Activated T-helper 2 cell treated with anti-CD3 and anti-CD28 coated beads, Interferon-gamma antibody, Interleukin-2, Interleukin-4, amounts not matched to agents 10 μg/mL and 5 μg/mL and 100 μg/mL, durations not matched to agents 14 hours and 24 hours and 36 hours (primary cell): ENCODE measurements around the gene FAM50B. TPM values are rescaled to one million over a fixed set of nuclear protein-coding genes. Genes with fewer than 3 reads are reported as not detected.

Experiments
- DNase-seq: peaks from one replicate; pipeline ENCODE4 v3.0.0; 2021; ENCODE audit warnings: low spot score
- H3K27ac Mint-ChIP-seq: one replicate; pipeline ENCODE4 v1.8.0; 2021; ENCODE audit warnings: mixed read lengths
- H3K27me3 Mint-ChIP-seq: one replicate; pipeline ENCODE4 v1.8.0; 2021; ENCODE audit warnings: low read depth, mixed read lengths
- H3K36me3 Mint-ChIP-seq: one replicate; pipeline ENCODE4 v1.8.0; 2021; ENCODE audit warnings: low read depth, mixed read lengths
- H3K4me1 Mint-ChIP-seq: one replicate; pipeline ENCODE4 v1.8.0; 2021; ENCODE audit warnings: low read depth, mixed read lengths
- H3K4me3 Mint-ChIP-seq: one replicate; pipeline ENCODE4 v1.8.0; 2021; ENCODE audit warnings: low read depth, mild to moderate bottlenecking, moderate library complexity, mixed read lengths
- H3K9me3 Mint-ChIP-seq: one replicate; pipeline ENCODE4 v1.8.0; 2021; ENCODE audit warnings: mixed read lengths
- intact Hi-C: fragments of 100-400 bp; cut with micrococcal nuclease; formaldehyde crosslinking; loops from one replicate; pipeline ENCODE4 v1.15.1; 2023
- total RNA-seq: library from RNA; stranded (reverse); gene quantifications from 2 replicates; pipeline ENCODE4 v1.2.3, GENCODE V29; 2022

FAM50B gene
- total RNA-seq, 1 donor from 2014 or later: 10.0 TPM

- H3K9me3 Mint-ChIP-seq: no peaks in the 10 kb centered on the region
- no peak overlapping the region for H3K4me3 Mint-ChIP-seq
- H3K4me1 Mint-ChIP-seq: peaks cover 15% of the 10 kb centered on the region
- intact Hi-C loops: no loop called here
- H3K36me3 Mint-ChIP-seq: no peaks in the 10 kb centered on the region
- no peak overlapping the region for H3K27ac Mint-ChIP-seq
- H3K27me3 Mint-ChIP-seq: peaks cover 12% of the 10 kb centered on the region
- no peak for DNase-seq
Measured at GRCh38 chr6:3843379-3844096, 5.6 kb upstream of the FAM50B start.

DNA sequence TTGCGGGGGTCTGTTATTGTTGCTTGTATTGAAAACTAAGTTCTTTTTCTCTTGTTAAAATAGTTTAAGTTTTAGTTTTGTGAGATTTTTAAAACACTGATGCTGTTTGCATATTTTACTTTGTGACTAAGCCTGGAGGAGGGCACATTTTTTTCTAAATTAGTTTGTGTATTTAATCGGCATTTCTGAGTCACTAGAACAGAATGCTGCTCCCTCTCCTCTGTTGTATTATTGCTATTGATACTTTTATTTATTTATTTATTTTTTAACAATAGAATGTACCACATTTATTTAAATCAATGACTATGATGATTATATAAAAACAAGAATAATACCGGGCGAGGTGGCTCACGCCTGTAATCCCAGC is 5.1 kb upstream of the FAM50B start:
- H3K4me1 Mint-ChIP-seq: peaks cover 18% of the 10 kb centered on the region
- H3K27me3 Mint-ChIP-seq: peaks cover 12% of the 10 kb centered on the region
- intact Hi-C loops: no loop called here
- H3K36me3 Mint-ChIP-seq: no peaks in the 10 kb centered on the region
- no peak overlapping the region for H3K27ac Mint-ChIP-seq
- H3K9me3 Mint-ChIP-seq: no peaks in the 10 kb centered on the region
- no peak overlapping the region for H3K4me3 Mint-ChIP-seq
- DNase-seq: no peak

DNA sequence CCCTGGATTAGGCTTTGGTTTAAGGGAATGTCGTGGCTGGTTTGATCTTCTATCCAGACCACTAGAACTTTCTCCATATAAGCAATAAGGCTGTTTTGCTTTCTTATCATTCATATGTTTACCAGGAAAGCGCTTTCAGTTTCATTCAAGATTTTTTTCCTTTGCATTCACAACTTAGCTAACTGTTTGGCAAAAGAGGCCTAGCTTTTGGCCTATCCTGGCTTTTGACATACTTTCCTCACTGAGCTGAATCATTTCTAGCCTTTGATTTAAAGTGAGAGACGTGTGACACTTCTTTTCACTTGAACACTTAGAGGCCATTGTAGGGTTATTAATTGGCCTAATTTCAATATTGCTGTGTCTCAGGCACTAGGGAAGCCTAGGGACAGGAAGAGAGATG is 1.7 kb upstream of the FAM50B start:
- Mint-ChIP-seq H3K36me3 (peaks cover 10% of the 10 kb centered on the region), H3K4me3 (peak overlapping the region; percentile 41), H3K4me1 (peaks cover 22% of the 10 kb centered on the region), H3K27ac (peak overlapping the region; percentile 67), H3K27me3 (peaks cover 6% of the 10 kb centered on the region), H3K9me3 (no peaks in the 10 kb centered on the region)
- intact Hi-C loops: loop anchor here (1.0 to 5.0 kb wide), 2 partner anchors 20 to 170 kb away; no protein-coding TSS in a partner anchor
- no peak for DNase-seq

- intact Hi-C loops: loop anchor here (2.0 to 5.0 kb wide), 2 partner anchors 106 to 169 kb away; no protein-coding TSS in a partner anchor
- no peak for DNase-seq
- Mint-ChIP-seq H3K4me1 (peaks cover 22% of the 10 kb centered on the region), H3K36me3 (peaks cover 10% of the 10 kb centered on the region), H3K27me3 (peaks cover 2% of the 10 kb centered on the region), H3K9me3 (no peaks in the 10 kb centered on the region), H3K4me3 (peak overlapping the region; percentile 69), H3K27ac (peak overlapping the region; percentile 67)
Measured at GRCh38 chr6:3848380-3848779, 793 bp upstream of the FAM50B start.

- Mint-ChIP-seq H3K4me1 (peaks cover 22% of the 10 kb centered on the region), H3K36me3 (peaks cover 10% of the 10 kb centered on the region), H3K9me3 (no peaks in the 10 kb centered on the region), H3K27me3 (no peaks in the 10 kb centered on the region), H3K27ac (peak overlapping the region; percentile 70), H3K4me3 (peak overlapping the region; percentile 69)
- intact Hi-C loops: loop anchor here (1.0 to 5.0 kb wide), 3 partner anchors 83 to 167 kb away; no protein-coding TSS in a partner anchor
- no peak for DNase-seq
Measured at GRCh38 chr6:3849681-3850450, 693 bp downstream of the FAM50B start.

DNA sequence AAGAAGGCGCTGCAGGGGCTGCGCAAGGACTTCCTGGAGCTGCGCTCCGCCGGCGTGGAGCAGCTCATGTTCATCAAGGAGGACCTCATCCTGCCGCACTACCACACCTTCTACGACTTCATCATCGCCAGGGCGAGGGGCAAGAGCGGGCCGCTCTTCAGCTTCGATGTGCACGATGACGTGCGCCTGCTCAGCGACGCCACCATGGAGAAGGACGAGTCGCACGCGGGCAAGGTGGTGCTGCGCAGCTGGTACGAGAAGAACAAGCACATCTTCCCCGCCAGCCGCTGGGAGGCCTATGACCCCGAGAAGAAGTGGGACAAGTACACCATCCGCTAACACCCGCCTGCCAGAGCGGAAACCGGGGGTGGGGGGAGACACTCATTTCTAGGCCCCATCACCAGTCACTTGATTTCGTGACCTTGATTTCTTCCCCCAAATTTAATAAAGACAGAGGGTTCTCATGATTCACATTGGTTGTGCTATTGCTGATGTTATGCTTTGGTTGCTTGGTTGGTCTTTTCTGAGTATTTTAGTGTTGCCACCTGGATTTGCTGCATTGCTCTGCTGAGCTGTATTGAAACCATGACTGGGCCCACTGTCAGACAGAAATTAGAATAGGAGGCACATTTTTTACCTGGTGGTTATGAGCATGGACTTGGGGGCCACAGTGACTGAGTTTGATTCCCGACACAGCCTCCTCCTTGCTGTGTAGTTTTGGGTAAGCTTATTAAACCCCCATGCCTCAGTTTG is 1.5 kb downstream of the FAM50B start:
- peaks cover 22% of the 10 kb centered on the region for H3K4me1 Mint-ChIP-seq
- no peaks in the 10 kb centered on the region for H3K27me3 Mint-ChIP-seq
- intact Hi-C loops: no loop called here
- H3K27ac Mint-ChIP-seq: peak overlapping the region; percentile 8
- no peaks in the 10 kb centered on the region for H3K9me3 Mint-ChIP-seq
- no peak for DNase-seq
- peaks cover 10% of the 10 kb centered on the region for H3K36me3 Mint-ChIP-seq
- H3K4me3 Mint-ChIP-seq: peak overlapping the region; percentile 49

DNA sequence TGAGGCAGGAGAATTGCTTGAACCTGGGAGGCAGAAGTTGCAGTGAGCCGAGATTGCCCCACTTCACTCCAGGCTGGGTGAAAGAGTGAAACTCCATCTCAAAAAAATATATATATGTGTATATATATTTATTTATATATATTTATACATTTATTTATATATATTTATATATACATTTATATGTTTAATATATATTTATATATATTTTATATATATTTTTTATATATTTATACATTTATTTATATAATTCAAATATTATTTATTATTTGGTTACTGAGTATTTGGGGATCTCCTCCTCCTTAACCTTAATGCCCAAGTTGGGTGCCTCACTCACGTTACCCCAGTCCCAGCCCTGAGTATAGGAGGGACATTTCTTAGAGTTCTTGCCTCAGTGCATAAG is 2.7 kb downstream of the FAM50B start:
- DNase-seq: no peak
- H3K27ac Mint-ChIP-seq: no peak overlapping the region
- H3K4me1 Mint-ChIP-seq: peaks cover 22% of the 10 kb centered on the region
- peaks cover 5% of the 10 kb centered on the region for H3K27me3 Mint-ChIP-seq
- intact Hi-C loops: no loop called here
- H3K36me3 Mint-ChIP-seq: peaks cover 10% of the 10 kb centered on the region
- no peaks in the 10 kb centered on the region for H3K9me3 Mint-ChIP-seq
- no peak overlapping the region for H3K4me3 Mint-ChIP-seq

GRCh38 chr6:3852391-3852790 is 3.2 kb downstream of the FAM50B start:
- Mint-ChIP-seq H3K36me3 (peaks cover 10% of the 10 kb centered on the region), H3K4me1 (peaks cover 19% of the 10 kb centered on the region), H3K9me3 (no peaks in the 10 kb centered on the region), H3K27me3 (peaks cover 5% of the 10 kb centered on the region), H3K27ac (no peak overlapping the region), H3K4me3 (no peak overlapping the region)
- DNase-seq: no peak
- intact Hi-C loops: no loop called here

- H3K27me3 Mint-ChIP-seq: peaks cover 17% of the 10 kb centered on the region
- peaks cover 1% of the 10 kb centered on the region for H3K4me1 Mint-ChIP-seq
- H3K4me3 Mint-ChIP-seq: no peak overlapping the region
- peaks cover 2% of the 10 kb centered on the region for H3K36me3 Mint-ChIP-seq
- H3K9me3 Mint-ChIP-seq: peaks cover 5% of the 10 kb centered on the region
- no peak for DNase-seq
- H3K27ac Mint-ChIP-seq: no peak overlapping the region
- intact Hi-C loops: no loop called here
Measured at GRCh38 chr6:3855866-3856265, 6.7 kb downstream of the FAM50B start.

DNA sequence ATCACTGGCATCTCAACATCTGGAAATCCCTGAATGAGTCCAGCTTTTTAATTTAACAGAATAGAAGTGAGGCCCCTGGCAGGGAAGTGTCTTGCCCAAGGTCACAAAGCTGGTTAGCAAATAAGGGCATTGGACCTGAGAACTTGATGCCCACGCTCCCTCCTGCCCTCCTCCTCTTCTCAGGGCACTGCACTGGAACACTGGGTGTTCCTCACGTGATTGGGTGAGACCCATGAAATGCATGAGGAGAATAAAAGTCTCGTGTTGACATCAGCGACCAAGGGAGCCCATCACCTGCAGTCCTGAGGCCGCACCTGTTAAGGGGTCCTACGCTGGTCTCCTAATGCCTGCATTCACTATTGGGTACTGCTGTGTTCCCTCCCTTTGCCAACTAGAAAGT is 7.4 kb downstream of the FAM50B start:
- no peaks in the 10 kb centered on the region for H3K4me1 Mint-ChIP-seq
- no peak overlapping the region for H3K27ac Mint-ChIP-seq
- no peak for DNase-seq
- peaks cover 22% of the 10 kb centered on the region for H3K27me3 Mint-ChIP-seq
- no peaks in the 10 kb centered on the region for H3K36me3 Mint-ChIP-seq
- intact Hi-C loops: no loop called here
- H3K9me3 Mint-ChIP-seq: peaks cover 5% of the 10 kb centered on the region
- no peak overlapping the region for H3K4me3 Mint-ChIP-seq

DNA sequence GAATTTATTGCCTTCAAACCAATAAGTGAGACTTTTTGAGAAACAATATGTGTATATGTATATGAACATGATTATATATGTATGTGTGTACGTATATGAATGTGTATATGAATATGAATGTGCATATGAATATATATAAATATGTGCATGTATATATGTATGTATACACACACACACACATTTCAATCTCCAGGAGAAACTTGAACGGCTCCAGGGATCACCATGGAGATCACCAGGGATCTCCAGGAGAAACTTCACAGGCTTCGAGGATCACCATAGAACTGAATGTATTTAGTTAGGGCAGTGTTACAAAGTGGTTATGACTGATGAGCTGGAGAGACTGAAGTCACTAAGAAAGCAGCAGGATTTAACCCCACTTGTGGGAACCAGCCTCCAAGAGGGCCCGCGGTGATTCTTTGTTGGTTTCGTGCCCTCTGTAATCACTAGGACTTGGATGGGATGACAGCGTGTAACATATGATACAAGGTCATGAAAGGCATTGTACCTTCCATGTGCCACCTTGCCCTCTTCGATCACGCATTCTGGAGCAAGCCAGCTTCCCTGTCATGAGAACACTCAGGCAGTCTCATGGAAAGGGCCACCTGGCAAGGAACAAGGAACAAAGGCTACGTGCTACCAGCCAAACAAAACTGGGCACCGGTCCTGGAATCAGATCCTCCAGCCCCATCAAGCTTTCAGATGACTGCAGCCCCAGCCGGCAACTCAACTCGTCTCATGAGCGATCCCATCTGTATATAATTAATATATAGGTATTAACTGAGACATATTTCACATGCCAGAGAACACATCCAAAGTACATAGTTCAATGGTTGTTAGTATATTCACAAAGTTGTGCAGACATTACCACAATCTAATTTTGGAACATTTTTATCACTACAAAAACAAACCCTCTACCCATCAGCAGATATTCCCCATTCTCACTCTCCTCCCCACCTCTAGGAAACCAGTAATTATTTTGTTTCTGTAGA is 8.6 kb downstream of the FAM50B start:
- intact Hi-C loops: no loop called here

More for the DNA sequence above, 8.6 kb downstream of the FAM50B start:
- peaks cover 22% of the 10 kb centered on the region for H3K27me3 Mint-ChIP-seq
- H3K4me3 Mint-ChIP-seq: no peak overlapping the region
- H3K27ac Mint-ChIP-seq: no peak overlapping the region
- H3K9me3 Mint-ChIP-seq: peaks cover 5% of the 10 kb centered on the region
- H3K4me1 Mint-ChIP-seq: no peaks in the 10 kb centered on the region
- no peaks in the 10 kb centered on the region for H3K36me3 Mint-ChIP-seq
- DNase-seq: no peak
